ENCODE measurements around the gene FMNL3.

- TF ChIP-seq POLR2A (IDR thresholded peaks at IDR 0.05; ENCODE audit: borderline replicate concordance, extremely low read depth, insufficient read depth, insufficient read length) (no peak), MAX (IDR thresholded peaks at IDR 0.05) (no peak), CTCF (IDR thresholded peaks at IDR 0.05 in 2 of 3, conservative IDR thresholded peaks at IDR 0.05 in 1 of 3; ENCODE audit: borderline replicate concordance in 1 of 3, insufficient read depth in 1 of 3, low read depth in 2 of 3, low read length in 2 of 3) (no peak), JUND (IDR thresholded peaks at IDR 0.05) (no peak), RAD21 (IDR thresholded peaks at IDR 0.05; ENCODE audit: low read depth) (no peak), EZH2 (IDR thresholded peaks at IDR 0.05) (no peak), EGR1 (IDR thresholded peaks at IDR 0.05; ENCODE audit: low read depth) (no peak), SP1 (IDR thresholded peaks at IDR 0.05; ENCODE audit: low read depth) (no peak), POLR2AphosphoS5 (IDR thresholded peaks at IDR 0.05; ENCODE audit: low read depth, low read length) (no peak), EZH2phosphoT487 (IDR thresholded peaks at IDR 0.05; ENCODE audit: borderline replicate concordance) (no peak), FOSL1 (IDR thresholded peaks at IDR 0.05; ENCODE audit: low read depth) (no peak)
These were observed 107.2 kb downstream of the FMNL3 start for GRCh38 chr12:49599961-49600360.
